Vagina (tissue), 2 donors: ENCODE data around the gene NFU1. TPM values are rescaled to one million over a fixed set of nuclear protein-coding genes. Genes with fewer than 3 reads are reported as not detected.

Experiments used
- DNase-seq, 2 donors: peaks; one replicate each; pipeline ENCODE4 v3.0.0-alpha.2; 2017; ENCODE audit errors: extremely low spot score in 2 of 2
- H3K27ac ChIP-seq: fragments of 200-600 bp; sonication (generic); one replicate; pipeline ENCODE4 v1.5.1; 2019
- H3K27me3 ChIP-seq: fragments of 200-600 bp; sonication (generic); one replicate; pipeline ENCODE4 v1.5.1; 2019
- H3K36me3 ChIP-seq, 2 donors: fragments of 200-600 bp; sonication (generic); one replicate each; pipeline ENCODE4 v1.5.1; 2017 to 2019
- H3K4me1 ChIP-seq: fragments of 200-600 bp; sonication (generic); one replicate; pipeline ENCODE4 v1.5.1; 2019
- H3K4me3 ChIP-seq, 2 donors: fragments of 200-600 bp; sonication (generic); 1 replicate in 1 of 2; 2 replicates in 1 of 2; pipeline ENCODE4 v1.5.1; 2016 to 2019
- H3K9me3 ChIP-seq: fragments of 200-600 bp; sonication (generic); one replicate; pipeline ENCODE4 v1.5.1; 2019
- CTCF ChIP-seq, 3 experiments: fragments of 450-650 bp in 2 of 3; fragments of 200-600 bp in 1 of 3; sonication (generic) in 1 of 3; IDR thresholded peaks; one replicate each; pipeline ENCODE4 v1.5.1; 2017 to 2019; ENCODE audit warnings: antibody characterized with exemption in 3 of 3, mild to moderate bottlenecking in 2 of 3, moderate library complexity in 2 of 3
- POLR2A ChIP-seq, 2 donors: fragments of 450-650 bp; IDR thresholded peaks; one replicate each; pipeline ENCODE4 v1.6.1; 2017; ENCODE audit warnings: antibody characterized with exemption in 2 of 2, mild to moderate bottlenecking in 2 of 2, moderate library complexity in 2 of 2
- POLR2AphosphoS5 ChIP-seq, 2 donors: sonication (generic); formaldehyde crosslinking; IDR thresholded peaks; one replicate each; pipeline ENCODE4 v1.9.0; 2017; ENCODE audit warnings: antibody characterized with exemption in 2 of 2, mild to moderate bottlenecking in 2 of 2, low read depth in 1 of 2; ENCODE audit not compliant: insufficient read depth in 1 of 2
- intact Hi-C: fragments of 100-400 bp; cut with DNase I; formaldehyde crosslinking; loops from one replicate; pipeline ENCODE4 v1.15.1; 2023
- total RNA-seq: library from RNA; depleted of rRNA; stranded (reverse); fragments of >200 nt; gene quantifications from one replicate; pipeline ENCODE4 v1.2.3, GENCODE V29; 2016

NFU1 gene
- total RNA-seq, 1 donor from 2014 or later = 64.8 TPM

DNA sequence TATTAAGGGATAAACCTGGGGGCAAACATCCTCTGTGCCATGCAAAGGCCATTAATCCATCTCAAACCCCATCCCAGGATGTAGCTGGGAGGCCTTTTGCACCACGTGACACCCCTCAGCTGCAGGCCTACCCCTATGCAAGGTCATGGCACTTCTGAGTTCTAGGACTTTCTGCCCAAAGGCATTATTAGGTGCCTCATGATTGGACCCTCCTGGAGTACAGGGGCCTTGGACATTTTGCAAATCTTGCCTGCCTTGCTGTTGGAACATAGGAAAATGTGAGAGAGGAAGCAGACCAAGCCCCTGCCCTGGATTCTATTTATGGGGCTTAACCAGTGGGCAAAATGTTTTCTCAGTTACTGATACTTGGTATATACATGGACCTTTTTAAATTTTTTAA is 44.2 kb upstream of the NFU1 start:
- DNase-seq = no peak
- Histone ChIP-seq H3K36me3 (peaks cover 0 to 12% of the 10 kb centered on the region in 2 donors), H3K27ac (no peak overlapping the region), H3K27me3 (no peaks in the 10 kb centered on the region), H3K4me3 (no peak overlapping the region), H3K4me1 (no peaks in the 10 kb centered on the region), H3K9me3 (no peaks in the 10 kb centered on the region)
- intact Hi-C loops = no loop called here
- TF ChIP-seq POLR2AphosphoS5 (IDR thresholded peaks at IDR 0.05; ENCODE audit: insufficient read depth in 1 of 2, low read depth in 1 of 2) = no peak
- TF ChIP-seq POLR2A (IDR thresholded peaks at IDR 0.05) = no peak
- TF ChIP-seq CTCF (IDR thresholded peaks at IDR 0.05) = no peak

DNA sequence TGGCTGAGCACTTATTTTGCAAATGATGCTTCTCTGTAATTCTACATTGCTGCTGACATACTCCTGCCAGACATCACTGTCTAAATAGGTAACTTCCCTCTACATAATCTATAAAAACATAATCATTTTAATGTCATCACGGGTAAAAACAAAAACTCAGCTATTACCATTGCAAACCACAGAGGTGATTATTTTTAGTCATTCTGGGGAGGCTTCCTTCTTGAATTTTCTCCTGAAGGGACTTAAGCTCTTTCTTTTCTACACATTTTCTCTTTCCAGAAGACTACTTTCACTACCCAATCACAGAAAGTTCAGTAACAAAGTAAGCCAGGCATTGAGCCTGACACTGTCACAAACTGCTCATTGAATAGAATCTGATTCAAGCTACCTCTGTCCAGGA is 40.4 kb upstream of the NFU1 start:
- H3K4me3 ChIP-seq = no peak overlapping the region
- DNase-seq = no peak
- intact Hi-C loops = no loop called here
- H3K27me3 ChIP-seq = no peaks in the 10 kb centered on the region
- no peaks in the 10 kb centered on the region for H3K4me1 ChIP-seq
- H3K9me3 ChIP-seq = no peaks in the 10 kb centered on the region
- peaks cover 0 to 12% of the 10 kb centered on the region in 2 donors for H3K36me3 ChIP-seq
- TF ChIP-seq POLR2AphosphoS5 (IDR thresholded peaks at IDR 0.05; ENCODE audit: insufficient read depth in 1 of 2, low read depth in 1 of 2) (no peak), CTCF (IDR thresholded peaks at IDR 0.05) (no peak), POLR2A (IDR thresholded peaks at IDR 0.05) (no peak)
- no peak overlapping the region for H3K27ac ChIP-seq

DNA sequence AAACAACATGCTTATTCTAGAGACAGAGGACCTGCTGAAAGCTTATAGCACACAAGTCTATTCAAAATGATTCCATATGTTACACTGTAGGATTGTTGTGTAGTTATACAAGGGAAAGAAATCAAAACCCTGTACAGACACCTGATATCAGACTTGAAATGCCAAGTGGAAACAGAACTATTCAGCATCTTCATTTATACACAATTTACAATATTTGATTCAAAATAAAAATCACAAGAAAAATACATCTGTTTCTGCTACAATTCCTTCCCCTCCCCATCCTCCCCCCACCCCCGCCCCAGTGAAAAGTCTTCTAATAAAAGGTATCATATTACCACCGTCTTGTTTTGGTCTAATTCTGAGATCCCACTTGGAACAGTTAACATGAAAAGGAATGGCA is 37.5 kb upstream of the NFU1 start:
- Histone ChIP-seq H3K27me3 (no peaks in the 10 kb centered on the region), H3K4me1 (no peaks in the 10 kb centered on the region), H3K36me3 (no peaks in the 10 kb centered on the region), H3K9me3 (no peaks in the 10 kb centered on the region), H3K4me3 (no peak overlapping the region), H3K27ac (no peak overlapping the region)
- intact Hi-C loops = no loop called here
- TF ChIP-seq POLR2AphosphoS5 (IDR thresholded peaks at IDR 0.05; ENCODE audit: insufficient read depth in 1 of 2, low read depth in 1 of 2) = no peak
- DNase-seq = no peak

DNA sequence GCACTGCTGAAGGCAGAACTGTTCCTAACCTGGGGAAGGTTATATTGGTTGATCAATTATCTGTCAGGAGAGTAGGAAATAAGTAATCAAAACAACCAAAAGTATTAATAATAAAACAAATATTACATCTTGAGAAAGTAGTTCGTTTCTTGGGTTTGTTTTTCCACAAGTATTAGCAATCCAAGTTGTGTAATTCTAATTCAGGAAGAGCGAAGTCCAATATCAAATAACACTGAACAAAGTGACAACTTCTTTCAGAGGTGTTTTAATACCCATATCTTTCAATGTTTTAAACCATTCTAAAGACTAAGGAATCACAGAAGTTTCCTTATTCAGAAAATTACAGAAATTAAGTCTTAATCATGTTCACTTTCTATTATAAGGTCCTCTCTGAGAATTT is 34.6 kb upstream of the NFU1 start:
- TF ChIP-seq POLR2AphosphoS5 (IDR thresholded peaks at IDR 0.05; ENCODE audit: insufficient read depth in 1 of 2, low read depth in 1 of 2) (no peak), POLR2A (IDR thresholded peaks at IDR 0.05) (no peak)
- H3K4me1 ChIP-seq = peaks cover 4% of the 10 kb centered on the region

GRCh38 chr2:69470911-69471310 is 33.7 kb upstream of the NFU1 start:
- Histone ChIP-seq H3K4me1 (peaks cover 4% of the 10 kb centered on the region), H3K36me3 (peaks cover 0 to 3% of the 10 kb centered on the region in 2 donors), H3K4me3 (no peak overlapping the region), H3K27ac (no peak overlapping the region), H3K9me3 (no peaks in the 10 kb centered on the region), H3K27me3 (no peaks in the 10 kb centered on the region)
- DNase-seq = no peak
- intact Hi-C loops = no loop called here
- TF ChIP-seq POLR2AphosphoS5 (IDR thresholded peaks at IDR 0.05; ENCODE audit: insufficient read depth in 1 of 2, low read depth in 1 of 2) = no peak
- TF ChIP-seq CTCF (IDR thresholded peaks at IDR 0.05) = no peak
- TF ChIP-seq POLR2A (IDR thresholded peaks at IDR 0.05) = no peak

More for the DNA sequence above, 34.6 kb upstream of the NFU1 start:
- Histone ChIP-seq H3K9me3 (no peaks in the 10 kb centered on the region), H3K27me3 (no peaks in the 10 kb centered on the region), H3K27ac (no peak overlapping the region), H3K36me3 (no peaks in the 10 kb centered on the region), H3K4me3 (no peak overlapping the region)
- intact Hi-C loops = no loop called here
- DNase-seq = no peak

DNA sequence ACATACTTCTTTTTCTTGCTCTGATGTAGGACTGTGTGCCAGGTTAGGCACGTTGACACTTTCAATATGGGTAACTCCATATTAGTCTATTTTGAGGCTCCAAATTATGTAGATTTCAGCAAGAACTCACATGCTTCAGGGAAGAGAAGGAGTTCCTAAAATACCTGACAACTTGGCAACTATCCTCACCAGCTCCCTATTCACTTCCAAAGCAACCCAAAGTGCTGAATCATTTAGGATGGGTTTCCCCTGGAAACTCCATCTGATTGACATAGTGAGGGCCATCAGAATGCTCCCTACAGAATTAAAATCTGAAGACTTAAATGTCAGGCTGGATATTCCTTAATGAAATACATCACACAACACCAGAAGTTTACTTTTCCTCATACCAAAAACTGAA is 32.5 kb upstream of the NFU1 start:
- intact Hi-C loops = no loop called here
- no peak overlapping the region for H3K27ac ChIP-seq
- H3K4me1 ChIP-seq = peaks cover 4% of the 10 kb centered on the region

More for the DNA sequence above, 32.5 kb upstream of the NFU1 start:
- Histone ChIP-seq H3K27me3 (no peaks in the 10 kb centered on the region), H3K36me3 (peaks cover 0 to 11% of the 10 kb centered on the region in 2 donors), H3K9me3 (no peaks in the 10 kb centered on the region), H3K4me3 (no peak overlapping the region)
- TF ChIP-seq POLR2AphosphoS5 (IDR thresholded peaks at IDR 0.05; ENCODE audit: insufficient read depth in 1 of 2, low read depth in 1 of 2) (no peak), CTCF (IDR thresholded peaks at IDR 0.05) (no peak), POLR2A (IDR thresholded peaks at IDR 0.05) (no peak)
- no peak for DNase-seq
